KMS-11 (cell line): ENCODE data around the gene RIPOR2.

ENCODE experiments used
- H2AFZ ChIP-seq: fragments of 200-600 bp; sonication (generic); 2 replicates; pipeline ENCODE4 v1.6.1; 2016; ENCODE audit warnings: antibody characterized with exemption, mixed run types, low read depth
- H3K27ac ChIP-seq: fragments of 200-600 bp; sonication (generic); 2 replicates; pipeline ENCODE4 v1.6.1; 2016; ENCODE audit warnings: mild to moderate bottlenecking, mixed run types
- H3K27me3 ChIP-seq: fragments of 200-600 bp; sonication (generic); 2 replicates; pipeline ENCODE4 v1.6.1; 2017; ENCODE audit warnings: mild to moderate bottlenecking, low read depth, mixed run types, moderate library complexity; ENCODE audit not compliant: insufficient read depth
- H3K36me3 ChIP-seq: fragments of 200-600 bp; sonication (generic); 2 replicates; pipeline ENCODE4 v1.6.1; 2017; ENCODE audit warnings: mild to moderate bottlenecking, mixed run types; ENCODE audit not compliant: insufficient read depth
- H3K4me1 ChIP-seq: fragments of 200-600 bp; sonication (generic); 2 replicates; pipeline ENCODE4 v1.6.1; 2016; ENCODE audit warnings: mild to moderate bottlenecking, low read depth, mixed run types; ENCODE audit not compliant: poor library complexity, severe bottlenecking
- H3K4me2 ChIP-seq: fragments of 200-600 bp; sonication (generic); 2 replicates; pipeline ENCODE4 v1.7.0; 2016; ENCODE audit warnings: mild to moderate bottlenecking, mixed run types
- H3K4me3 ChIP-seq: fragments of 200-600 bp; sonication (generic); IDR thresholded peaks from 2 replicates; pipeline ENCODE4 v1.6.1; 2017; ENCODE audit warnings: low read depth, low read length, mixed read lengths; ENCODE audit not compliant: insufficient read depth
- H3K79me2 ChIP-seq: fragments of 200-600 bp; sonication (generic); 2 replicates; pipeline ENCODE4 v1.6.1; 2016; ENCODE audit warnings: low read depth, mixed run types; ENCODE audit not compliant: insufficient read depth
- H3K9ac ChIP-seq: fragments of 200-600 bp; sonication (generic); 2 replicates; pipeline ENCODE4 v1.6.1; 2016; ENCODE audit warnings: mild to moderate bottlenecking, mixed run types
- H4K20me1 ChIP-seq: fragments of 200-600 bp; sonication (generic); 2 replicates; pipeline ENCODE4 v1.6.1; 2016; ENCODE audit warnings: mild to moderate bottlenecking, mixed run types; ENCODE audit not compliant: insufficient read depth
- CTCF ChIP-seq: fragments of 200-600 bp; sonication (generic); conservative IDR thresholded peaks from 2 replicates; pipeline ENCODE4 v1.6.1; 2017; ENCODE audit warnings: low read depth, mild to moderate bottlenecking, antibody characterized with exemption, low read length, moderate library complexity, mixed read lengths

The RIPOR2 gene

DNA sequence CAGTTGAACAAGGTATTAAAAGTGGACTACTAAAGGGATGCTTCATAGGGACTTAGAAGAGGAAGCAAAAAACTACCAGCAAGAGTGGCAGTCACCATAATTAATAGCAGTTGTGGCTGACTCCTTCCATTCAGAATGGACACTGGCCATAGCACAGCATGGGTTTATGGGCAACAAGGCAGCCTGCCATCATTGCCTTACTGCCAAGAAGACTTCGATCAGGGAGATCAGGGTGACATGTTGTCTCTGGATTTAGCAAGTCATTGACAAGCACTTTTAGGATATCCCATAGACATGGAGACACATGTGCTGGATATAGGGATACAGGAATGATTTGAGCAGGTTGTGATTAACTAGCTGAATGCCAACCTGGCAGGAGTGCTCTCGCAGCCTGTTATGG lies 35.3 kb upstream of the RIPOR2 start:
- Histone ChIP-seq H3K36me3 (no peaks in the 10 kb centered on the region), H4K20me1 (no peaks in the 10 kb centered on the region), H3K4me1 (no peaks in the 10 kb centered on the region), H3K27me3 (no peaks in the 10 kb centered on the region), H2AFZ (no peak overlapping the region), H3K9ac (no peak overlapping the region), H3K79me2 (no peaks in the 10 kb centered on the region), H3K4me3 (no peak overlapping the region), H3K4me2 (no peak overlapping the region), H3K27ac (no peak overlapping the region)
- no peak for TF ChIP-seq CTCF

GRCh38 chr6:24969343-24969860 lies 33.6 kb upstream of the RIPOR2 start:
- no peak for TF ChIP-seq CTCF
- H3K4me1 ChIP-seq, result no peaks in the 10 kb centered on the region
- no peaks in the 10 kb centered on the region for H3K79me2 ChIP-seq
- H3K9ac ChIP-seq, result no peak overlapping the region
- no peak overlapping the region for H2AFZ ChIP-seq
- H4K20me1 ChIP-seq, result no peaks in the 10 kb centered on the region
- H3K36me3 ChIP-seq, result no peaks in the 10 kb centered on the region
- H3K27ac ChIP-seq, result no peak overlapping the region
- no peak overlapping the region for H3K4me3 ChIP-seq
- H3K4me2 ChIP-seq, result no peak overlapping the region
- no peaks in the 10 kb centered on the region for H3K27me3 ChIP-seq

GRCh38 chr6:24968783-24969182 lies 33.0 kb upstream of the RIPOR2 start:
- no peak for TF ChIP-seq CTCF
- no peak overlapping the region for H2AFZ ChIP-seq
- no peak overlapping the region for H3K27ac ChIP-seq
- no peaks in the 10 kb centered on the region for H3K36me3 ChIP-seq
- no peak overlapping the region for H3K9ac ChIP-seq
- H3K4me2 ChIP-seq, result no peak overlapping the region
- H3K4me3 ChIP-seq, result no peak overlapping the region
- no peaks in the 10 kb centered on the region for H4K20me1 ChIP-seq
- H3K79me2 ChIP-seq, result no peaks in the 10 kb centered on the region
- no peaks in the 10 kb centered on the region for H3K4me1 ChIP-seq
- H3K27me3 ChIP-seq, result no peaks in the 10 kb centered on the region

GRCh38 chr6:24967211-24967610 lies 31.5 kb upstream of the RIPOR2 start:
- H3K9ac ChIP-seq, result no peak overlapping the region
- no peak for TF ChIP-seq CTCF
- H2AFZ ChIP-seq, result no peak overlapping the region
- H3K4me1 ChIP-seq, result no peaks in the 10 kb centered on the region
- H3K27ac ChIP-seq, result no peak overlapping the region
- H3K79me2 ChIP-seq, result no peaks in the 10 kb centered on the region
- H3K4me3 ChIP-seq, result no peak overlapping the region
- no peak overlapping the region for H3K4me2 ChIP-seq
- H3K36me3 ChIP-seq, result no peaks in the 10 kb centered on the region
- H4K20me1 ChIP-seq, result no peaks in the 10 kb centered on the region
- no peaks in the 10 kb centered on the region for H3K27me3 ChIP-seq

DNA sequence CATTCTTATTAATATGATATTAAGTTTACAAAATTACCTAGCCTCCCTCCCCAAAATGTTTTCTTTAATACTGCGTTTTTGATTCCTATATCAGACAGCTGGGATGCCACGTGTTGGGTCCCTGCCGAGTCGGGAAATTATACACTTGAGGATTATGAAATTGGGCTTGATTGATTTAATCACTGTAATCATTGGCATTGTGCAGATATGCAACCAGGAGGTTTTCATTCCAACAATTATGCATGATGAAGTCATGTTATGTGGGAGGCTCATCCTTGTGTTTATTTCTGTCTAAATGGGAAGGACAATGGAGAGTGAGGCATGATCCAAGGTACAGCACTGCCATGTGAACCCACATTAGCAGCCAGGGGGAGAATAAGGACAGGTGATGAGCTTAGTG lies 30.6 kb upstream of the RIPOR2 start:
- Histone ChIP-seq H2AFZ (no peak overlapping the region), H3K36me3 (no peaks in the 10 kb centered on the region), H3K4me3 (no peak overlapping the region), H4K20me1 (no peaks in the 10 kb centered on the region), H3K79me2 (no peaks in the 10 kb centered on the region), H3K4me2 (no peak overlapping the region), H3K27me3 (no peaks in the 10 kb centered on the region), H3K9ac (no peak overlapping the region), H3K4me1 (no peaks in the 10 kb centered on the region), H3K27ac (no peak overlapping the region)
- TF ChIP-seq CTCF, result no peak
